SK-N-SH (cell line): ENCODE results near the gene USE1. TPM values are rescaled to one million over a fixed set of nuclear protein-coding genes. Genes with fewer than 3 reads are reported as not detected.

Experiments
- CTCF ChIA-PET: fragments of 300-600, 350-600 bp; formaldehyde crosslinking; extraction: SDS; loops from one replicate; lab custom pipeline; 2021; lab: Yijun Ruan, JAX
- POLR2A ChIA-PET: fragments of 350-600 bp; sonication (Branson Sonifier 250); formaldehyde crosslinking; extraction: SDS; loops from one replicate; lab custom pipeline; 2020; ENCODE audit warnings: antibody characterized with exemption, inconsistent platforms; lab: Yijun Ruan, JAX
- DNase-seq: peaks from one replicate; pipeline ENCODE4 v3.0.0; 2012
- H2AFZ ChIP-seq: fragments of 200-600 bp; sonication (generic); 2 replicates; pipeline ENCODE4 v1.8.1; 2016; ENCODE audit warnings: antibody characterized with exemption, mild to moderate bottlenecking, low read depth
- H3F3A ChIP-seq: fragments of 200-600 bp; sonication (generic); replicated peaks from 2 replicates; pipeline ENCODE3; 2016; ENCODE audit warnings: antibody characterized with exemption, mild to moderate bottlenecking; ENCODE audit not compliant: insufficient read depth
- H3K27ac ChIP-seq, 2 experiments: fragments of 200-500 bp in 1 of 2; fragments of 200-600 bp in 1 of 2; sonication (Bioruptor generic) in 1 of 2; sonication (generic), shearing (Covaris generic) in 1 of 2; 2 replicates each; pipeline versions ENCODE4 v1.5.1 to v1.6.1; 2014 to 2016; ENCODE audit warnings: low read depth in 2 of 2, inconsistent platforms in 1 of 2, low read length in 1 of 2, mild to moderate bottlenecking in 1 of 2, mixed read lengths in 1 of 2
- H3K27me3 ChIP-seq: fragments of 200-600 bp; sonication (generic), shearing (Covaris generic); 2 replicates; pipeline ENCODE4 v1.6.1; 2016; ENCODE audit warnings: mixed run types; ENCODE audit not compliant: insufficient read depth
- H3K36me3 ChIP-seq, 2 experiments: fragments of 200-500 bp in 1 of 2; fragments of 200-600 bp in 1 of 2; sonication (Bioruptor generic) in 1 of 2; sonication (generic) in 1 of 2; replicated peaks in 1 of 2; 2 replicates each; pipeline versions ENCODE3 to v1.5.1; 2014 to 2016; ENCODE audit warnings: low read length in 1 of 2, mild to moderate bottlenecking in 1 of 2; ENCODE audit not compliant: insufficient read depth in 2 of 2, control insufficient read depth in 1 of 2
- H3K4me1 ChIP-seq, 2 experiments: fragments of 200-500 bp in 1 of 2; fragments of 200-600 bp in 1 of 2; sonication (Bioruptor generic) in 1 of 2; sonication (generic), shearing (Covaris generic) in 1 of 2; 2 replicates each; pipeline versions ENCODE4 v1.5.1 to v1.6.1; 2014 to 2016; ENCODE audit warnings: low read depth in 1 of 2, low read length in 1 of 2, mixed run types in 1 of 2; ENCODE audit not compliant: insufficient read depth in 2 of 2, control insufficient read depth in 1 of 2
- H3K4me2 ChIP-seq: fragments of 200-600 bp; sonication (generic), shearing (Covaris generic); 2 replicates; pipeline ENCODE4 v1.6.1; 2017; ENCODE audit warnings: mixed run types
- H3K4me3 ChIP-seq, 2 experiments: fragments of 200-500 bp in 1 of 2; fragments of 200-600 bp in 1 of 2; sonication (Bioruptor generic) in 1 of 2; sonication (generic), shearing (Covaris generic) in 1 of 2; 2 replicates each; pipeline versions ENCODE4 v1.5.1 to v1.8.1; 2014 to 2016; ENCODE audit warnings: low read depth in 2 of 2, inconsistent platforms in 1 of 2, low read length in 1 of 2, mild to moderate bottlenecking in 1 of 2, mixed read lengths in 1 of 2, moderate library complexity in 1 of 2
- H3K79me2 ChIP-seq: fragments of 200-600 bp; sonication (generic); 2 replicates; pipeline ENCODE4 v1.8.1; 2017; ENCODE audit warnings: mild to moderate bottlenecking; ENCODE audit not compliant: insufficient read depth
- H3K9ac ChIP-seq: fragments of 200-600 bp; sonication (generic); 2 replicates; pipeline ENCODE4 v1.6.1; 2017; ENCODE audit warnings: mixed run types
- H3K9me2 ChIP-seq: fragments of 200-600 bp; sonication (generic); 2 replicates; pipeline ENCODE4 v1.6.1; 2017; ENCODE audit warnings: mixed run types
- H3K9me3 ChIP-seq: fragments of 200-600 bp; sonication (generic); 2 replicates; pipeline ENCODE4 v1.6.1; 2017; ENCODE audit warnings: mixed run types, mild to moderate bottlenecking, moderate library complexity
- H4K20me1 ChIP-seq: fragments of 200-600 bp; sonication (generic); 2 replicates; pipeline ENCODE4 v1.6.1; 2017; ENCODE audit warnings: mild to moderate bottlenecking, mixed run types; ENCODE audit not compliant: insufficient read depth
- EZH2phosphoT487 ChIP-seq: fragments of 200-600 bp; sonication (generic); IDR thresholded peaks from 2 replicates; pipeline ENCODE4 v1.6.1; 2017; ENCODE audit warnings: low read depth, mixed run types, mild to moderate bottlenecking, antibody characterized with exemption, moderate library complexity, borderline replicate concordance
- FOSL2 ChIP-seq: IDR thresholded peaks from 2 replicates; pipeline ENCODE4 v1.4.0; 2012; ENCODE audit warnings: low read depth, mild to moderate bottlenecking, moderate library complexity, borderline replicate concordance
- GABPA ChIP-seq: IDR thresholded peaks from 2 replicates; pipeline ENCODE4 v1.4.0; 2012; ENCODE audit warnings: low read depth, mild to moderate bottlenecking
- MEF2A ChIP-seq: IDR thresholded peaks from 2 replicates; pipeline ENCODE4 v1.4.0; 2012; ENCODE audit warnings: low read depth, borderline replicate concordance
- MXI1 ChIP-seq: IDR thresholded peaks from 2 replicates; pipeline ENCODE4 v1.6.1; 2012; ENCODE audit warnings: mild to moderate bottlenecking, low read depth, low read length, improper control_type of control experiment
- NRF1 ChIP-seq: IDR thresholded peaks from 2 replicates; pipeline ENCODE4 v1.6.1; 2012; ENCODE audit warnings: low read depth, mild to moderate bottlenecking, low read length
- POLR2AphosphoS5 ChIP-seq: IDR thresholded peaks from 2 replicates; pipeline ENCODE4 v1.6.1; 2012; ENCODE audit warnings: low read depth, low read length
- RAD21 ChIP-seq: IDR thresholded peaks from 2 replicates; pipeline ENCODE4 v1.6.1; 2012; ENCODE audit warnings: mild to moderate bottlenecking, low read length
- RCOR1 ChIP-seq: fragments of 150-350 bp; IDR thresholded peaks from 2 replicates; pipeline ENCODE4 v1.6.1; 2017; ENCODE audit warnings: antibody characterized with exemption, low read length
- REST ChIP-seq: IDR thresholded peaks from 2 replicates; pipeline ENCODE4 v1.6.1; 2012; ENCODE audit warnings: mild to moderate bottlenecking, low read depth, low read length, moderate library complexity
- RFX5 ChIP-seq: IDR thresholded peaks from 2 replicates; pipeline ENCODE4 v1.6.1; 2012; ENCODE audit warnings: mild to moderate bottlenecking, improper control_type of control experiment, low read length
- TAF1 ChIP-seq: IDR thresholded peaks from 2 replicates; pipeline ENCODE4 v1.6.1; 2012; ENCODE audit warnings: low read depth, mild to moderate bottlenecking, low read length, moderate library complexity, borderline replicate concordance
- ZBTB33 ChIP-seq: IDR thresholded peaks from 2 replicates; pipeline ENCODE4 v1.4.0; 2012; ENCODE audit warnings: low read depth, borderline replicate concordance
- WGBS: methylation state at CpG from one replicate; pipeline ENCODE4 v1.1.6; 2017; ENCODE audit warnings: low lambda C conversion rate; 5-methylcytosine and 5-hydroxymethylcytosine counted together
- polyA plus RNA-seq, 3 experiments: library from polyadenylated mRNA; depleted of rRNA; stranded (reverse); fragments of >200 nt; gene quantifications; 2 replicates each; pipeline ENCODE4 v1.2.3, GENCODE V29; 2012
- TF ChIP-seq, protein P1 (sequence below): IDR thresholded peaks from 2 replicates; pipeline ENCODE4; 2012
- TF ChIP-seq, protein P2 (sequence below): fragments of 200-600 bp; sonication (generic); IDR thresholded peaks from 2 replicates; pipeline ENCODE4 v1.6.1; 2017; ENCODE audit warnings: antibody characterized with exemption, mild to moderate bottlenecking, moderate library complexity

USE1 gene
- polyA plus RNA-seq, 1 of the 3 experiments (the other 2 are of a cell fraction) = 81.8 TPM

- no peak overlapping the region for H3K4me2 ChIP-seq
- no peaks in the 10 kb centered on the region for H3K9me3 ChIP-seq
- H2AFZ ChIP-seq = no peak overlapping the region
- no peaks in the 10 kb centered on the region for H4K20me1 ChIP-seq
- no peaks in the 10 kb centered on the region for H3K4me1 ChIP-seq
- H3K27ac ChIP-seq = no peak overlapping the region
- ChIA-PET CTCF (interaction anchor here (0.8 kb wide), 1 partner anchor 11 kb away, joined by 3 read pairs; no protein-coding TSS in a partner anchor), POLR2A (no interaction called here)
- H3K36me3 ChIP-seq = peaks cover 10 to 39% of the 10 kb centered on the region in 2 experiments
- no peaks in the 10 kb centered on the region for H3K79me2 ChIP-seq
- H3K9me2 ChIP-seq = no peaks in the 10 kb centered on the region
- no peak overlapping the region for H3K4me3 ChIP-seq
- H3F3A ChIP-seq = no peaks in the 10 kb centered on the region
- WGBS = 96% methylated on average over 6 of the region's 23 CpGs
- DNase-seq = no peak
- no peaks in the 10 kb centered on the region for H3K27me3 ChIP-seq
- TF ChIP-seq ZBTB33 = no peak
- TF ChIP-seq, protein P1, sequence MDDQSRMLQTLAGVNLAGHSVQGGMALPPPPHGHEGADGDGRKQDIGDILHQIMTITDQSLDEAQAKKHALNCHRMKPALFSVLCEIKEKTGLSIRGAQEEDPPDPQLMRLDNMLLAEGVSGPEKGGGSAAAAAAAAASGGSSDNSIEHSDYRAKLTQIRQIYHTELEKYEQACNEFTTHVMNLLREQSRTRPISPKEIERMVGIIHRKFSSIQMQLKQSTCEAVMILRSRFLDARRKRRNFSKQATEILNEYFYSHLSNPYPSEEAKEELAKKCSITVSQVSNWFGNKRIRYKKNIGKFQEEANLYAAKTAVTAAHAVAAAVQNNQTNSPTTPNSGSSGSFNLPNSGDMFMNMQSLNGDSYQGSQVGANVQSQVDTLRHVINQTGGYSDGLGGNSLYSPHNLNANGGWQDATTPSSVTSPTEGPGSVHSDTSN = no peak
- TF ChIP-seq POLR2AphosphoS5 = no peak
- no peak overlapping the region for H3K9ac ChIP-seq
Measured at GRCh38 chr19:17195106-17195505, 20.1 kb upstream of the USE1 start.

GRCh38 chr19:17196610-17197009 lies 18.5 kb upstream of the USE1 start:
- H2AFZ ChIP-seq = no peak overlapping the region
- no peak overlapping the region for H3K4me2 ChIP-seq
- no peaks in the 10 kb centered on the region for H4K20me1 ChIP-seq
- no peaks in the 10 kb centered on the region for H3K4me1 ChIP-seq
- no peaks in the 10 kb centered on the region for H3K9me2 ChIP-seq
- TF ChIP-seq GABPA (no peak), FOSL2 (no peak), REST (no peak), RAD21 (no peak), MXI1 (no peak), TAF1 (no peak), POLR2AphosphoS5 (no peak), MEF2A (no peak), RCOR1 (no peak), NRF1 (no peak), EZH2phosphoT487 (no peak), RFX5 (no peak)
- TF ChIP-seq, protein P2, sequence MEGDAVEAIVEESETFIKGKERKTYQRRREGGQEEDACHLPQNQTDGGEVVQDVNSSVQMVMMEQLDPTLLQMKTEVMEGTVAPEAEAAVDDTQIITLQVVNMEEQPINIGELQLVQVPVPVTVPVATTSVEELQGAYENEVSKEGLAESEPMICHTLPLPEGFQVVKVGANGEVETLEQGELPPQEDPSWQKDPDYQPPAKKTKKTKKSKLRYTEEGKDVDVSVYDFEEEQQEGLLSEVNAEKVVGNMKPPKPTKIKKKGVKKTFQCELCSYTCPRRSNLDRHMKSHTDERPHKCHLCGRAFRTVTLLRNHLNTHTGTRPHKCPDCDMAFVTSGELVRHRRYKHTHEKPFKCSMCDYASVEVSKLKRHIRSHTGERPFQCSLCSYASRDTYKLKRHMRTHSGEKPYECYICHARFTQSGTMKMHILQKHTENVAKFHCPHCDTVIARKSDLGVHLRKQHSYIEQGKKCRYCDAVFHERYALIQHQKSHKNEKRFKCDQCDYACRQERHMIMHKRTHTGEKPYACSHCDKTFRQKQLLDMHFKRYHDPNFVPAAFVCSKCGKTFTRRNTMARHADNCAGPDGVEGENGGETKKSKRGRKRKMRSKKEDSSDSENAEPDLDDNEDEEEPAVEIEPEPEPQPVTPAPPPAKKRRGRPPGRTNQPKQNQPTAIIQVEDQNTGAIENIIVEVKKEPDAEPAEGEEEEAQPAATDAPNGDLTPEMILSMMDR = no peak
- H3F3A ChIP-seq = no peaks in the 10 kb centered on the region
- ChIA-PET CTCF (no interaction called here), POLR2A (no interaction called here)
- H3K27me3 ChIP-seq = no peaks in the 10 kb centered on the region
- no peak overlapping the region for H3K4me3 ChIP-seq
- no peaks in the 10 kb centered on the region for H3K79me2 ChIP-seq
- no peak overlapping the region for H3K27ac ChIP-seq
- no peaks in the 10 kb centered on the region for H3K9me3 ChIP-seq
- H3K36me3 ChIP-seq = peaks cover 18 to 45% of the 10 kb centered on the region in 2 experiments
- H3K9ac ChIP-seq = no peak overlapping the region
- WGBS = 99% methylated on average over 7 of the region's 7 CpGs
- DNase-seq = no peak
